Keratinocyte (primary cell): ENCODE data around the gene POLR1A.

Experiments used
- CTCF ChIP-seq, 3 experiments: IDR thresholded peaks in 1 of 3; conservative IDR thresholded peaks in 1 of 3; optimal IDR thresholded peaks in 1 of 3; 2 replicates in 2 of 3; 3 replicates in 1 of 3; pipeline versions ENCODE3 to v1.5.1; 2011; ENCODE audit warnings: low read length in 3 of 3, mild to moderate bottlenecking in 3 of 3, moderate library complexity in 2 of 3, control low read depth in 1 of 3, inconsistent platforms in 1 of 3; ENCODE audit not compliant: insufficient read depth in 2 of 3; ENCODE audit errors: extremely low read depth in 1 of 3
- EZH2 ChIP-seq: IDR thresholded peaks from one replicate; pipeline ENCODE4 v1.6.1; 2012; ENCODE audit warnings: inconsistent platforms, mild to moderate bottlenecking, low read length, moderate library complexity

GRCh38 chr2:86000131-86000937 lies 105.4 kb downstream of the POLR1A start:
- no peak for TF ChIP-seq EZH2
- no peak for TF ChIP-seq CTCF (optimal IDR thresholded peaks at IDR 0.05 in 1 of 3, IDR thresholded peaks at IDR 0.05 in 1 of 3, conservative IDR thresholded peaks at IDR 0.05 in 1 of 3; ENCODE audit: extremely low read depth in 1 of 3, insufficient read depth in 2 of 3, low read length in 3 of 3)
